Amniotic stem cell (primary cell): ENCODE data around the gene FMNL2.

Source experiments
- DNase-seq: peaks from one replicate; lab custom pipeline; 2025; lab: John Stamatoyannopoulos, UW

Gene FMNL2

GRCh38 chr2:152449578-152449977 lies 114.6 kb downstream of the FMNL2 start:
- no peak for DNase-seq

GRCh38 chr2:152450176-152450575 lies 115.2 kb downstream of the FMNL2 start:
- no peak for DNase-seq

GRCh38 chr2:152452256-152452973 lies 117.4 kb downstream of the FMNL2 start:
- no peak for DNase-seq

GRCh38 chr2:152453129-152453911 lies 118.3 kb downstream of the FMNL2 start:
- no peak for DNase-seq

GRCh38 chr2:152454371-152454770 lies 119.4 kb downstream of the FMNL2 start:
- DNase-seq: no peak

- DNase-seq: no peak
Observed at GRCh38 chr2:152454960-152455359, 120.0 kb downstream of the FMNL2 start.

GRCh38 chr2:152455738-152456137 lies 120.8 kb downstream of the FMNL2 start:
- no peak for DNase-seq

- DNase-seq: no peak
Observed at GRCh38 chr2:152456262-152456661, 121.3 kb downstream of the FMNL2 start.

- DNase-seq: no peak
Observed at GRCh38 chr2:152458441-152458940, 123.5 kb downstream of the FMNL2 start.

- DNase-seq: no peak
Observed at GRCh38 chr2:152459091-152459490, 124.1 kb downstream of the FMNL2 start.

- DNase-seq: no peak
Observed at GRCh38 chr2:152460567-152460966, 125.6 kb downstream of the FMNL2 start.

- DNase-seq: no peak
Observed at GRCh38 chr2:152462120-152462519, 127.1 kb downstream of the FMNL2 start.

- no peak for DNase-seq
Observed at GRCh38 chr2:152462779-152463178, 127.8 kb downstream of the FMNL2 start.

GRCh38 chr2:152464851-152465470 lies 130.0 kb downstream of the FMNL2 start:
- no peak for DNase-seq

GRCh38 chr2:152465541-152465940 lies 130.6 kb downstream of the FMNL2 start:
- no peak for DNase-seq

- DNase-seq: no peak
Observed at GRCh38 chr2:152466041-152466440, 131.1 kb downstream of the FMNL2 start.

GRCh38 chr2:152466980-152467676 lies 132.2 kb downstream of the FMNL2 start:
- DNase-seq: no peak

- DNase-seq: no peak
Observed at GRCh38 chr2:152467677-152468410, 132.9 kb downstream of the FMNL2 start.

GRCh38 chr2:152468899-152469692 lies 134.1 kb downstream of the FMNL2 start:
- DNase-seq: no peak
